Kidney capillary endothelial cell (primary cell): ENCODE measurements around the gene HERC3.

Experiments
- DNase-seq: peaks from one replicate; pipeline ENCODE4 v3.0.0-alpha.2; 2018; ENCODE audit warnings: low spot score

HERC3 gene

GRCh38 chr4:88591787-88592599 lies at the start of gene HERC3:
TSS of gene HERC3 (plus strand) at chr4:88592480. CDS start at chr4:88605824, 13,344 bp downstream.
- peak; percentile 88 for DNase-seq

- no peak for DNase-seq
Observed at GRCh38 chr4:88549815-88550214, 42.5 kb upstream of the HERC3 start.

DNA sequence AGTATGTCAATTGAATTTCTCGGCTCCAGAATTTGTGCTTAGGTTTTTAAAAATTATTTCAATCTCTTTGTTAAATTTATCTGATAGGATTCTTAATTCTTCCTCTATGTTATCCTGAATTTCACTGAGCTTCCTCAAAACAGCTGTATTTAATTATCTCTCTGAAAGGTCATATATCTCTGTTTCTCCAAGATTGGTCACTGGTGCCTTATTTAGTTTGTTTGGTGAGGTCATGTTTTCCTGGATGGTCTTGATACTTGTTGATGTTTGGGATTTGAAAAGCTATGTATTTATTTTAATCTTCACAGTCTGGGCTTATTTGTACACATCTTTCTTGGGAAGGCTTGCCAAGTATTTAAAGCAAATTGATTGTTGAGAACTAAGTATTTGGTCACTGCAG lies 24.7 kb upstream of the HERC3 start:
- no peak for DNase-seq

DNA sequence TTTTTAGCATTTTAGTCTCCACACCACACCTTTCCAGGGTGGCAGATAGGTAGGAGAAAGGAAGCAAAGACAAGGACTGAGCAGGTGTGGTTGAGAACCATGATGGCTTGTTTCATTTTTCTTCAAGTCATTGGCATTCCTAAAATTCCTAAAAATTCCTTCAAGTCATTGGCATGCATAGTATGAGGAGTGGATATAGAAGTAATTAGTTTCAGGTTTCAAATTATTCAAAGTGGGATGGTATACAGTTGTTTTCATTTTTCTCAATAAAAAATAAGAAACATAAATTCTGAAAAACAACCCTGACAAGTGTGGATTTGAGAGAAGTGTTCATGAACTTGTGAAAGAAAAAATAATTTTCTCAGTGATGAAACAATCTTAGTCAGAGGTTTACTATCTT lies 22.3 kb upstream of the HERC3 start:
- no peak for DNase-seq

- no peak for DNase-seq
Observed at GRCh38 chr4:88573276-88573980, 18.9 kb upstream of the HERC3 start.

DNA sequence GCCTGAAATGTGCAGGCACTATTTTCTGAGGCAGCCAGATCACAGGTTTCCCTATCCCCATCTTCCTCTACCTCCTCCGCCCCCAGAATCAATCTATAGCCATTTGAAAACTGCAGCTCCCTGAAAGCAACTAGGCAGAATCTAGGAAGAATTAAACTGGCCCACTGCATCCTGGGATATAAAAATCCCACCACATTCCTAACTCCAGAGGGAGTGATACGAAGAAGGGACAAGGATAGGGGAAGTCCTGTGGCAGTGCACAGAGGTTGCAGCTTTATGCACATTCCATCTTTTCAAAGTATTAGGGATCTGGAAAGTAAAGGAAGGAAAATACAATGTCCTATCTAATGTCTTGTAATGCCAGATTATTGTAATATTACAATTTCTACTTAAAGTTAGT lies 18.3 kb upstream of the HERC3 start:
- DNase-seq: no peak

GRCh38 chr4:88575186-88575585 lies 17.1 kb upstream of the HERC3 start:
- DNase-seq: no peak

DNA sequence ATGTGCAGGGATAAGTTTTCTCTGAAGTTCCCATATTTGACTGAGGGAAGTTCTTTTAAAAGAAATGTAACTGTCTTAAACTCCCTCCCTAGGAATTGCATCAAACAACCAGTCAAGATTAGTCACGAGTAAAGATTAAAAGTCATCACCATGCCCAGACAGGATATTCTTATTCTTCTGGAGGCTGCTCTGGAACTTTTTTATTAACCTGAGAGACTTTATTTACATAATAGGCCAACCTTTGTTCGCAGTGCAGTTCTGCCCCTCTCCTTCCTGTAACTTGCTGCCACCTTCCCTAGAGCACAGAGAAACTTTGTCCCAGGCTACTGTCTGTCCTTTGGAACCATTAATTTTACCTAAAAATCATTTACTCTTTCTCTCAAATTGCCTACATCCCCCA lies 9.8 kb upstream of the HERC3 start:
- DNase-seq: no peak

DNA sequence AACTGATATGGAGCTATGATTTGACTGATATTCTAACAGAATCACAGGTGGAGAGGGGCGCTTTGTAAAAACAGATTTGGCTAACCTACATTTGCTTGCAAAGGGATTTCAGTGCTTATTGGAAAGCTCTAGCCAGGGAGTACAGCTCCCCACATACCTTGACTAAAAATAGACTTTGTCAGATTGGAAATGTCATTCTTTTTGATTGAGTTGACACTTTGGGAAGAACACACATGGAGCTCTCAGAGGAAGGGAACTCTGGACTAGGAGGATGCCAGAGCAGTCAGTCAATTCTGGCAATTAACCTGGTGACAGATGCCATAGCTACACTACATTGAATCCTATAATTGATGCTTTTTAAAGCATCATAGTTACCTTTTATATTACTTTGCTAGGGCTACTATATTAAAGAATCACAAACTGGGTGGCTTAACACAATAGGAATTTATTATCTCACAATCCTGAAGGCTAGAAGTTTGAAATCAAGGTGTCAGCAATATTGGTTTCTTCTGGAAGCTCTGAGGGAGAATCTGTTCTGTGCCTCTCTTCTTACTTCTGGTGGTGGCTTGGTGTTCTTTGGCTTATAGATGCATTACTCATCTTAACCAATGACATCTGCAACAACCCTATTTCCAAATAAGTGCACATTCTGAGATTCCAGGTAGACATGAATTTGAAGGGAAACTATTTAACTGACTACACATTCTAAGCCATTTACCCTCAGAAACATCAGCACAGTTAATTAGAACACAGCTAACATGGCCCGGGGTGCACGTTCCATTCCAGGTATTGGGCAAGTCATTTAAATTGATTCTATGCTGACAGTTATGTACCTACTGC lies 8.4 kb upstream of the HERC3 start:
- DNase-seq: no peak

GRCh38 chr4:88584471-88584900 lies 7.8 kb upstream of the HERC3 start:
- no peak for DNase-seq

DNA sequence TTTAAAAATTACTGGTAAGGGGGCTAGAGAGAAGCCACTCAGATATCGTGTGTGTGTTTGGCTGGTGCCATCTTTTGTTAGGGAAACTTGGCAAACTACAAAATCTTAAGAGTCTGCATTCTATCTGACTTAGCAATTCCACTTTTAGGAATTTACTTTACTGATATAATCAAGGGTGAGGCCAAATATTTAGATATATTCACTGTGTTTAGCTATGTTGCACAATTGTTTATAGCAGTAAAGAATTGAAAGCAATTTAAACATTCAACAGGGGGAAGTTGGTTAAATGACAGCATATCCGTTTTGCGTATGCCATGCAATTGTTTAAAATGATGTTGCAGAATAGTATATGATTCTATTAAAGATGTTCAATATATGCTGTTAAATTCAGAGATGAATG lies 6.4 kb upstream of the HERC3 start:
- DNase-seq: no peak

GRCh38 chr4:88587306-88587705 lies 5.0 kb upstream of the HERC3 start:
- no peak for DNase-seq

DNA sequence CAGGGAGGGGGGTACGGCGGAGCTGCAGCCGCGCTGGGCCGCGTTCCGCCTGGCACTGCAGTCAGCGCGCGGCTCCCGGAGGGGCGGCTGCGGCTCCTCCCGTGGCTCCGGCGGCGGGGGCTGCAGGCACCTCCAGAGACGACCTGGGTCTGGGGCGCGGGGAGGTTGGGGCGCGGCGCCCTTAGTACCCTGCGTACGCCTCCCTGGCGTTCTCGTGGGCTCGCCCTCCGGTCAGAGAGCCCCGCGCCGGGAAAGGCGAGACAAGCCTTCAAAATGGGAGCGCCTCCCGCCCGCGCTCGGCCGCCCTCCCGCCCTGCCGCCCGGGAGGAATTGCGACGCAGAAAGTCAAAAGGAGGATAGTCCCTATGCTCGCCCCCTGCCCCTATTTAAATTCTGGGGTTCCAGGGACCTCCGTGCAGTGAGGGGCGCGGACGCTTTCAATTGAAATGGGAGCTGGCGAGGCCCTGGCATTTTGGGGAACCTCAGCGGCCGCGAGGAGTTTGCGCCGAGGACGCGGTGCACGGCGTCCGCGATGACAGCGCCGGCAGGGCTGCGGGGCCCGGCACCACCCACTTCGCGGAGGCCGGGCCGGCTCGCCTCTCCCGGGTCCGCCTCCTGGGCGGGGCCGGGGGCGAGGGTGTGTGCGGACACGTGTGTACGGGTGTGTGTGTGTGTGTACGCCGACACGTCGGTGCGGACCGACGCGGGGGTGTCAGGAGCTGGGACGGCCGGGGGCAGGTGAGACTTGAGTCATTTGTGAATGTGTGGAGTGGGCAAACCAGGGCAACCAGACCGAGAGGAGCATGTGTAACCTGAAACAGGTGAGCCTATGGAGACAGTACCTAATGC lies 544 bp downstream of the HERC3 start:
- DNase-seq: peak; percentile 69

DNA sequence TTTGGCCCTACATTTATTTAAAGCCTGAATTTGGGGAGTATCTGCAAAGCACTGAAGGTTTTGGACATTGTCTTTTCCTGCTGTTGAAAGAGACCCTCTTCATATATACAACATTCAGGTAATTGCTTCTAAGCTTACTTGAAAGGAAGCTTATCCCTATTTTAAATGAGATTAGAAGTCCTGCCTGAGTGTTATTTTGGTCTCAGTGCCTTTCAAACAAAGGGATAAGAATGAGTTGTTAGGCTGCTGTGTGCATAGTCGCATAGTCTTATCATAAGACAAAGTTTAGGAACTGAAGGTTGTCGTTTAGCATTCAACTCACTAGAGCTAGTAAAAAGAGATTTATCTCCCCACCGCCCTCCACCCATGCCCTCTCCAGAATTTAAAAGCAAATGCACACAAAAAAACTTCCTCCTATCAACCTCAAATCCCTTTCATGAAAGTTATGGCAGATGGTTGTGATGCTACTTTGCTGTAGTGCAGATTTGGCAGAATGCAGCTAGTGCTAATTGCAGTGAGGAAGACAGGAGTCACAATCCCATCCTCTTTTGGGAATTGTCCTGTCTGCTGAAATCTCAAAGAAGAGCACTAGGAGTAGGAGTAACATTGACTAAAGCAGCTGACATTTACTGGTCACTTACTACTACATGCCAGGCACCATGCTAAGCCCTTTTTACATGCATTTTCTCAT lies 5.8 kb downstream of the HERC3 start:
- no peak for DNase-seq

DNA sequence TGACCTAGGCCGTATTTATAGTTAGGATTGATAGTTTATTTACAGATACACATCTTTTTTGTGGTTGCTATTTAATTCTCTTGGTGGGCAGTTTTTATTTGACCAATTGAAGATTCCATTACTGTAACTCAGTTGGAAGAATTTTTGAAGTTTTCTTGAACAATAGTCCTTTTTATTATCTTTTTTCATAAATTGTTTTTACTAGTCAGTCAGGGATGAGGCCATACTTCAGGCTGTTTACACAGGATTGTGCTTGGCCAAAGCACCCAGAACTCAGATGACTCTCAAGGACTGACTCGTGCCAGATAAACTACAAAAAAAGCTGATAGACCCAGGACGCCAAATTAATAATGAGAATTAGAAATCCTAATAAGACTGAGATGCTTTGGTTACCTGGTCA lies 7.0 kb downstream of the HERC3 start:
- DNase-seq: no peak

- DNase-seq: no peak
Observed at GRCh38 chr4:88599714-88600113, 7.4 kb downstream of the HERC3 start.

DNA sequence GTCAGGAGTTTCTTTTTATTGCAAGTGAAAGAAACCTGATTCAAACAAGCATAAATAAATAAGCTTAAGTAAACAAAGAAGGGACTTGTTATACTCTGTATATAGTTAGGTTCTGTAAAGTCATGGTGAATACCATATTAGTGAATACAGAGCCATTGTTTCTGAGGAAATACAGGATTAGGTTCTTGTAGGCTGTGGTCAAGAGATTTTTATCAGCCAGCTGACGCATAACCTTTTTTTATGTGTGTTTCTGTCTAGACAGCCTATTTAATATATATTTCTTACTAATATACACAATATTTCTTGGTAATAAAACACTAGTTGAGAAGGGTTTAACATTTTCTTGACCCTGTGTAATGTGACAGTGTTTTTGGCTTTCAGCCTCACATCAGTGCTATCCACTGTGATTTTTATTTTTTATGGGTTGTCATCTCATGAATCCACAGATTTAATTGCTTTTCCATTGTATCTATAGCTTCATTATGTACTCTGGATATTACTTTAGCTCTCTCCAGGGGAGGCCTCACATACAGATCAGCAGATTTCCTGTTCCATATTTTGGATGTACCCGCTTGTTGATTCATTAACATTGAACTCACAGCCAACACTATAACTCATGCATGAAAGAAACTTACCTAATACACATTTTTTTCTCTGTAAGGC lies 8.0 kb downstream of the HERC3 start:
- DNase-seq: peak; percentile 62

- no peak for DNase-seq
Observed at GRCh38 chr4:88604978-88605678, 12.8 kb downstream of the HERC3 start.

- DNase-seq: no peak
Observed at GRCh38 chr4:88605736-88606135, 13.5 kb downstream of the HERC3 start.

- no peak for DNase-seq
Observed at GRCh38 chr4:88606832-88607231, 14.6 kb downstream of the HERC3 start.
